ENCODE measurements around the gene RCAN1.

- TF ChIP-seq POLR2A (IDR thresholded peaks at IDR 0.05) = no peak
- no peak for TF ChIP-seq CTCF (IDR thresholded peaks at IDR 0.05)
These were observed 84.7 kb downstream of the RCAN1 start for GRCh38 chr21:34530261-34530660.
